Measurements from ENCODE around the gene CNR1. TPM values are rescaled to one million over a fixed set of nuclear protein-coding genes. Genes with fewer than 3 reads are reported as not detected.

The CNR1 gene
- total and polyA plus RNA-seq, 2 donors from 2014 or later: 0.17 to 4.8 TPM

DNA sequence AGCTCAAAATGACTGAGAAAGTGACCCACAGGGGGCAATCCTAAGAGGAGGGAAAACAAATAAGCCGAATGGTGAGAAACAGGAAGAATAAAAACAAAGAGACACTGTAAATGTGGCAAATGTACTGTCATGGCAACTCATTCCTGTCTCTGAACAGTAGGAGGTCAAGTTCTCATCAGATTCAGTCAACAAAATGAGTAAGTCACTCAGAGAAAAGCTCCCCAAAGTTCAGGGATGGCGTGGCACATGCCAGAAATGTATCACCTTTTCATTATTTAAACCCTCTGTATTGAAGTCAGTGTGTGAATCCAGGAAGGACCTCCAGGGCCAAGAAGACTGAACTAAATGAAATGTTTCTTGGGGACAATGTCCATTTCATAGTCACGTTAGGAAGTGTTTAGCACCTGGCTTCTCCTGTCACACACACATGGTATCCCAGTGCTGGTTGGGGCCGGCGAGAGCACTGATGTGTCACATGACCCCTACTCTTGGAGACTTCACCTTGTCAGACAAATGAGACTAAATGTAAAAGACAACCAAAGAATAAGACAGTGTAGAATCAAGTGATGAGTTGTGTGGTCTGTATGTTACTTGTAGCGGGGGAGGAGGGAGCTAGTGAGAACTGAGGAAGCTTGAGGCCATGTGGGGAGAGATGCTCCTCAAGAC is 20.7 kb downstream of the CNR1 start:
- DNase-seq (no peak), FAIRE-seq (no peak)
- no peak overlapping the region for H3K27ac ChIP-seq (ENCODE audit: low read depth in 2 of 2, low read length in 2 of 2)
- H3K27me3 ChIP-seq (ENCODE audit: control insufficient read depth, insufficient read depth, low read length): no peaks in the 10 kb centered on the region
- no peaks in the 10 kb centered on the region for H3K36me3 ChIP-seq (ENCODE audit: control insufficient read depth in 2 of 3, insufficient read depth in 3 of 3, low read length in 3 of 3)
- intact Hi-C loops (cut with DNase I): no loop called here
- H3K9me3 ChIP-seq (ENCODE audit: control insufficient read depth in 2 of 3, insufficient read depth in 1 of 3, low read length in 3 of 3): no peaks in the 10 kb centered on the region
- H3K9ac ChIP-seq (ENCODE audit: low read length in 3 of 3): no peak overlapping the region
- TF ChIP-seq, protein P1, sequence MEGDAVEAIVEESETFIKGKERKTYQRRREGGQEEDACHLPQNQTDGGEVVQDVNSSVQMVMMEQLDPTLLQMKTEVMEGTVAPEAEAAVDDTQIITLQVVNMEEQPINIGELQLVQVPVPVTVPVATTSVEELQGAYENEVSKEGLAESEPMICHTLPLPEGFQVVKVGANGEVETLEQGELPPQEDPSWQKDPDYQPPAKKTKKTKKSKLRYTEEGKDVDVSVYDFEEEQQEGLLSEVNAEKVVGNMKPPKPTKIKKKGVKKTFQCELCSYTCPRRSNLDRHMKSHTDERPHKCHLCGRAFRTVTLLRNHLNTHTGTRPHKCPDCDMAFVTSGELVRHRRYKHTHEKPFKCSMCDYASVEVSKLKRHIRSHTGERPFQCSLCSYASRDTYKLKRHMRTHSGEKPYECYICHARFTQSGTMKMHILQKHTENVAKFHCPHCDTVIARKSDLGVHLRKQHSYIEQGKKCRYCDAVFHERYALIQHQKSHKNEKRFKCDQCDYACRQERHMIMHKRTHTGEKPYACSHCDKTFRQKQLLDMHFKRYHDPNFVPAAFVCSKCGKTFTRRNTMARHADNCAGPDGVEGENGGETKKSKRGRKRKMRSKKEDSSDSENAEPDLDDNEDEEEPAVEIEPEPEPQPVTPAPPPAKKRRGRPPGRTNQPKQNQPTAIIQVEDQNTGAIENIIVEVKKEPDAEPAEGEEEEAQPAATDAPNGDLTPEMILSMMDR (IDR thresholded peaks at IDR 0.05; ENCODE audit: borderline replicate concordance, extremely low read depth, insufficient read depth): no peak
- H3K4me1 ChIP-seq (ENCODE audit: control insufficient read depth in 2 of 3, insufficient read depth in 2 of 3, low read depth in 1 of 3, low read length in 3 of 3): no peaks in the 10 kb centered on the region
- H3K4me3 ChIP-seq (ENCODE audit: low read length in 3 of 3): no peak overlapping the region

DNA sequence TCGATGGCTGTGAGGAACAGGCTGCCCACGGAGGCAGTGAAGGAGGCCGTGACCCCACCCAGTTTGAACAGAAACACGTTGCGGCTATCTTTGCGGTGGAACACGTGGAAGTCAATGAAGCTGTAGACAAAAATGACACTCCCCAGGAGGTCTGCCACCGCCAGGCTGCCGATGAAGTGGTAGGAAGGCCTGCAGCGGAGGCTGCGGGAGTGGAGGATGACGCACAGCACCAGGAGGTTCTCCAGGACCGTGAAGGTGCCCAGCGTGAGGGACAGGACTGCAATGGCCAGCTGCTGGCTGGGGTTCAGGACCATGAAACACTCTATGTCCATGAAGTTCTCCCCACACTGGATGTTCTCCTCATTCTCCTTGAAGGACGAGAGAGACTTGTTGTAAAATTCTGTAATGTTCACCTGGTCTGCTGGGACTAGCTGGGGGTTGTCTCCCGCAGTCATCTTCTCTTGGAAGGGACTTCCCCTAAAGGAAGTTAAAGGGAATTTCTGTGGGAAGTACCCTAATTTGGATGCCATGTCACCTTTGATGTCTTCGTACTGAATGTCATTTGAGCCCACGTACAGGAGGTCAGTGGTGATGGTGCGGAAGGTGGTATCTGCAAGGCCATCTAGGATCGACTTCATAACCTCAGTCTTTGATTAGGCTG is 21.4 kb downstream of the CNR1 start:
- TF ChIP-seq, protein P1 (IDR thresholded peaks at IDR 0.05; ENCODE audit: borderline replicate concordance, extremely low read depth, insufficient read depth): no peak
- Histone ChIP-seq H3K27me3 (ENCODE audit: control insufficient read depth, insufficient read depth, low read length) (no peaks in the 10 kb centered on the region), H3K36me3 (ENCODE audit: control insufficient read depth in 2 of 3, insufficient read depth in 3 of 3, low read length in 3 of 3) (no peaks in the 10 kb centered on the region), H3K4me1 (ENCODE audit: control insufficient read depth in 2 of 3, insufficient read depth in 2 of 3, low read depth in 1 of 3, low read length in 3 of 3) (no peaks in the 10 kb centered on the region), H3K9me3 (ENCODE audit: control insufficient read depth in 2 of 3, insufficient read depth in 1 of 3, low read length in 3 of 3) (no peaks in the 10 kb centered on the region), H3K9ac (ENCODE audit: low read length in 3 of 3) (no peak overlapping the region), H3K4me3 (ENCODE audit: low read length in 3 of 3) (no peak overlapping the region), H3K27ac (ENCODE audit: low read depth in 2 of 2, low read length in 2 of 2) (no peak overlapping the region)
- intact Hi-C loops (cut with DNase I): no loop called here
- FAIRE-seq: no peak
- no peak for DNase-seq

DNA sequence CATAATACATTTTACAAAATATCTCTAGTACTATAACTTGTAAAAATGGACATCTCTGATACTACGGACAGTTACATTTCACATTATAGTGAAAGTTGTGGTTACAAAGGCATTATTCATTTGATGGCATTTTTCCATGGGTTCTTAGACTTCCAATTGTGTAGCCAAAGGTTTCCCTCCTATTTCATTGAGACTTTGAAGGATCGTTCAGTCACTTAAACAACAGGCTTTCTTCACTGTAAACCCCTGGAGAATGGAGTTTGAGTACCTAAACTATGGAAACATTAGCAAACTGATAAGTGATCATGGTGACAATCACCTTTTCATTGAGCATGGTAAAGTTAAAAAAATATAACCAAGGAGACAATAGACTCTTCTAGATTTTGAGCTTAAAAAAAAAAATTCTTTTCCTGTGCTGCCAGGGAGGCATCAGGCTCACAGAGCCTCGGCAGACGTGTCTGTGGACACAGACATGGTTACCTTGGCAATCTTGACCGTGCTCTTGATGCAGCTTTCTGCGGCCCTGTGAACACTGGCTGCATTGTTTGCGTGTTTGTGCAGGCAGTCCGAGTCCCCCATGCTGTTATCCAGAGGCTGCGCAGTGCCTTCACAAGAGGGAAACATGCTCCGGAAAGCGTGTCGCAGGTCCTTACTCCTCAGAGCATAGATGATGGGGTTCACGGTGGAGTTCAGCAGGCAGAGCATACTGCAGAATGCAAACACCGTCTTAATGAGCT is 22.6 kb downstream of the CNR1 start:
- H3K36me3 ChIP-seq (ENCODE audit: control insufficient read depth in 2 of 3, insufficient read depth in 3 of 3, low read length in 3 of 3): no peaks in the 10 kb centered on the region
- no peaks in the 10 kb centered on the region for H3K9me3 ChIP-seq (ENCODE audit: control insufficient read depth in 2 of 3, insufficient read depth in 1 of 3, low read length in 3 of 3)
- intact Hi-C loops (cut with DNase I): no loop called here
- FAIRE-seq: no peak
- no peak for DNase-seq
- H3K9ac ChIP-seq (ENCODE audit: low read length in 3 of 3): no peak overlapping the region
- no peak overlapping the region for H3K4me3 ChIP-seq (ENCODE audit: low read length in 3 of 3)
- TF ChIP-seq, protein P1 (IDR thresholded peaks at IDR 0.05; ENCODE audit: borderline replicate concordance, extremely low read depth, insufficient read depth): no peak
- no peak overlapping the region for H3K27ac ChIP-seq (ENCODE audit: low read depth in 2 of 2, low read length in 2 of 2)
- H3K4me1 ChIP-seq (ENCODE audit: control insufficient read depth in 2 of 3, insufficient read depth in 2 of 3, low read depth in 1 of 3, low read length in 3 of 3): no peaks in the 10 kb centered on the region
- no peaks in the 10 kb centered on the region for H3K27me3 ChIP-seq (ENCODE audit: control insufficient read depth, insufficient read depth, low read length)
